ENCODE measurements around the gene CD6. TPM values are rescaled to one million over a fixed set of nuclear protein-coding genes. Genes with fewer than 3 reads are reported as not detected.

Gene CD6
- total and polyA plus RNA-seq, 2 of the 8 experiments (the other 6 are each of a cell fraction or from before 2014, with no cell fraction given), result 0.03 TPM; not detected in 1

GRCh38 chr11:61022311-61023085, 51.0 kb downstream of the CD6 start (continued):
- TF ChIP-seq NANOG (IDR thresholded peaks at IDR 0.05; ENCODE audit: insufficient read depth, low read depth, low read length, poor library complexity, severe bottlenecking) (no peak), ATF2 (IDR thresholded peaks at IDR 0.05; ENCODE audit: low read length) (no peak), MAFK (IDR thresholded peaks at IDR 0.05; ENCODE audit: low read depth, low read length) (no peak), TBP (IDR thresholded peaks at IDR 0.05; ENCODE audit: low read depth, low read length) (no peak)

Measured in H1 (cell line).